HG02870 (cell line): ENCODE data around the gene PPP5C.
"Not testable (repeated sequence)": the region's sequence is repeated elsewhere in the genome, so short reads cannot be mapped to it uniquely, and the experiment has no call there.

Experiments used
- ATAC-seq: cut with Tn5 transposase; IDR thresholded peaks from one replicate; pipeline ENCODE4 v1.9.1; 2021; ENCODE audit warnings: mild to moderate bottlenecking, moderate library complexity; ENCODE audit not compliant: unreplicated experiment

Gene PPP5C

DNA sequence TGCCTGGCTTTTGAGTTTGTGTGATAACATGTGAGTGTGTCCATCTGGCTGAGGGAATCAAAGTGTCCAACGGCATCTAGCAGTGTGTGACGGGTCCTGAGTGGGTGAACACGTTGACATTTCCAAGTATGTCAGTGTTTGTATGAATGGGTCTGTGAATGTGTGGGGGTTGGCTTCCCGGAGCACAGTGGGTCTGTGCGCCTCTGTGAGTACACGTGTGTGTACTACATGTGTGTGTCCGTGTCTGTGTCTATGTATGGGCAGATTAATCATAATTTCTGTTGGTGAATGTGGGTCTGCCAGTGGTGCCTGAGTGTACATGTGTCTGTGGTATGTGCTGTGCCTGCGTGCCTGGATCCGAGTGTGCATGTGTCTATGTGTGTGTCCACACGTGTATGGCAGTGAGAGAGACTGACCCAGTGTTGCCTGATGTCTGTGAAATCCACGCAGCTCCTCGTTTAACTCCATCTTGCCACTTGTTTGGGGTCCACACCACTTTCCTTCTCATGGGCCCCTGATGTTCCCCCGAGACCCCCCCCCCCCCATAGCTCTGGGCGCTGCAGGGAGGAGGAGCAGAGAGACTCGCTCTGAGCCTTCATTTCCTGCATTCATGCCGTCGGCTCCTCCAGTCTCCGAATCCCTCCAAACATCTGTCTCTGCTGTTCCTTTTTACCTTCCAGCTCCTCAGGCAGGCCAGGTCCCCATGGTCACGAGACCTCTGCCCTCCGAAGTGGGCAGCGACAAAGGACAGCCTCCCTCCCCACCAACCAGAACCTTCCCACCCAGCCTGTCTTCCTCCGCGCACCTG, 61.2 kb downstream of the PPP5C start:
- no peak for ATAC-seq

DNA sequence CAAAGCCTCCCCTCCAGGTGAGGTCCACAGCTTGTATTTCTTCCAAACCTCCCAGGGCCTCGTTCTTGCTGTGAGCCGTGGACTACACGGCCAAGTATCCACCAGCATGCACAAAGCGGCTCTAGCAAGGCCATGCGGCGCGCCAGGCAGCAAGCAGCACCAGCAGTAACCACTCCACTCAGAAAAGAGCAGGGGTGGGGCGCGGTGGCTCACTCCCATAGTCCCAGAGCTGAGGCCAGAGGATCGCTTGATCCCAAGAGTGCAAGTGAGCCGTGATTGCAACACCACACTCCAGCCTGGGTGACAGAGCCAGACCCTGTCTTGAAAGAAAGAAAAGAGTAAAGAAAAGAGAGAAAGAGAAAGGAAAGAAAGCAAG, 61.8 kb downstream of the PPP5C start:
- no peak for ATAC-seq

DNA sequence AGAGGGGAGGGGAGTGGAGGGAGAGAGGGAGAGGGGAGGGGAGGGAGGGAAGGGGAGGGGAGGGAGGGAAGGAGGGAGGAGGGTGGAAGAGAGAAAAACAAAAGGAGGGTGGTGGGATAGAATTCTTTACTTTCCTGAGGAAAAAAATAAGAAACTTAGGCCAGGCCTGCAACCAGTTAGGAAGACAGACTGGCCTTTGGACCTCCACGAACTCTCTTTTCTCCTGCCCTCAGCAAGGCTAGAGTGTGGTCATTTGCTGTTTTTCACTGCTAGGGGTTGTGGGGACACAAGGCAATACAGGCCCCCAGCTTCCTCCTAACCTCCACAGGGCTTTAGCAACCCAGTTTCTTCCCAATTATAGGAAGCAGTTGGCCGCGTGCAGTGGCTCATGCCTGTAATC, 62.3 kb downstream of the PPP5C start:
- ATAC-seq = no peak

DNA sequence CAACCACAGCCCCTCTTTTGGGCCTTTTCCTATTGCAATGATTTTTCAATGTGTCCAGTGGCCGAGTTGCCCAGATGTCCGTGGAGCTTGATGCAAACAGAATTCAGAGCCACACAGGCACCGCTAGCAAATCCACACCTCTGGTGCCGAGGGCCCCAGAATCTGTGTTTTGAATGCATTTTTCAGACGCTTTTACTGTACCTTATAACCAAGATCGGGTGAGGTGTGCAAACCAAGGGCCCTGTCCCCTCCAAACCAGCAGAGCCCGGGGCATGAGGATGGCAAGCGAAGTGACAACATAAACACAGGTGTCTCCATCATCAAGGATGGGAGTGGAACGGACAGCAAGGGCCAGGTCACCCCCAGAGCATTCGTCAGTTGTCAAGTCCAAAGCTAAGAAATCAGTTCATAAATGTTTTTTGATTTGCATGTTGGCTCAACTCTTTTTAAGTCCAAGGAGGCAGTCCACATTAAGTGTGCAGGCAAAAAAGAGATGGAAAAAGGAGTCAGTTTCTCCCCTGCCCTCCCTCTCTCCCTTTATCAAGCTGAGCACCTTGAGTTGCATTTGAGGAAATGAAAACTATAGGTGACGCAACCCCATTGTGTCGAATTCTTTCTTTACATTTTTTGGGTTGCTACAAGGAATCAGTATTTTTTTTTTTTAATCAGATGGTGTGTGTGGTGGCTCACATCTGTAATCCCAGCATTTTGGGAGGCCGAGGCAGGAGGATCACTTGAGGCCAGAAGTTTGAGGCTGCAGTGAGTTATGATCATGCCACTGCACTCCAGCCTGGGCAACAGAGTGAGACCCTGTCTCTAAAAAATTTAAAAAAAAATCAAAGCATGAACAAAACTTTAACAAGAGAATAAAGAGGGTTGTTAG, 63.6 kb downstream of the PPP5C start:
- no peak for ATAC-seq

DNA sequence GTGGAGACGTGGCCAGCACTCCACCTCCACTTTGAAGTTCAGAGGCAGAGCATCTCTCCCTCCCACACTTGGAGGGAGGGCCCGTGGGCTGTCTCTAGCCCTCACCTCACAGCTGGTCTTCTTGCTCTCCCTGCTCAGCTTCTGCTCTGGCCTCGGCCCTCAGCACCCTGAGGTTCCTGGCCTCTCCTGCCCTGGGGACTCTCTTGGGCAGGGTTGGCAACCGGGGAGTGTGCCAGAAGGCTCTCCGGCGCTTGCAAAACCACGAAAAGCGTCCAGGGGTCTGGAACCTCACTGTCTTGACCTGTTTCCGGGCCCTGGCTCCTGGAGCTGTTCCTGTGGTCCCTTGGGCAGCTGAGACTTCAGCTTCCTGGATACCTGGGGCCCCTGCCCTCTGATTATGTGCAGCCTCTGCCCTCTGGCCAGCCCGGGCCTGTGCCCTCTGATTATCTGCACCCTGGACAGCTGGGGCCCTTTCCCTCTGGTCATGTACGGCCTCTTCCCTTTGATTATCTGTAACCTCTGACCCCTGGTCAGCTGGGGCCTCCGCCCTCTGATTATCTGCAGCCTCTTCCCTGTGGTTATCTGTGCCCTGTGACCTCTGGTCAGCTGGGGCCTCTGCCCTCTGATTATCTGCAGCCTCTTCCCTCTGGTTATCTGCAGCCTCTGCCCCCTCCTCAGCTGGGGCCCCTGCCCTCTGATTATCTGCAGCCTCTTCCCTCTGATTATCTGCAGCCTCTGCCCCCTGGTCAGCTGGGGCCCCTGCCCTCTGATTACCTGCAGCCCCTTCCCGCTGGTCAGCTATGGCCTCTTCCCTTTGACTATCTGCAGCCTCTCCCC, 64.4 kb downstream of the PPP5C start:
- ATAC-seq = no peak

DNA sequence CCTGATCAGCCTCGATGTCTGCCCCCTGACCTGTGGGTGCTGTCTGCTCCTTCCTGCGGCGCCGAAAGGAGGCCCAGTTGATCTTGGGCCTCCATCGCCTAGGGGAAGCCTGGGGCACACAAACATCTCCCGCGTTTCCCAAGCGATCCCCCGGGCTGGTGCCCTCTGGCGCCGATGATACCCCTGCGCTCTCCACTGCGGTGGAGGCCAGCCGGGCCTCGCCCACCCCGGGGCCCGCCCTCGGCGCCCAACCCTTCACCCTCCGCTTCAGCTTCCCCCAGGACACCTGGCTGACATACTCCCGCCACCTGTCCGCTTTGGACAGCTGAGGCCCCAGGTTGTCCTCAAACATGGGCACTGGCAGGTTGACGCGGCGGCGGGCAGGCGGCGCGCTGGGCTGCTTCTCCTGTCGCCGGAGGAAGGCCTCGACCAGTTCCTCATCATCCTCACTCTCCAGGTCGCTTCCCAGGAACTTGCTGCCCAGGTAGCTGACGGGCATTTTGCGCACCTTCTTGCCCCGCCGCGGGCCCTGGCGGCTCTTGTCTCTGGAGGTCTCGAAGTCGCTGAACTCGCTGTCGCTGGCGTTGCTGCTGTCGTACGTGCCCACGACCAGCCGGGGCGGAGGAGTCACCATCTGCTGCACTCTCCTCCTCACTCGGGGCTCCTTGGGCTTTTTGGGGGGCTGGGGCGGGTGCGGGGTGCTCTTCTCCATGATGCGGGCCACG, 65.2 kb downstream of the PPP5C start:
- no peak for ATAC-seq

DNA sequence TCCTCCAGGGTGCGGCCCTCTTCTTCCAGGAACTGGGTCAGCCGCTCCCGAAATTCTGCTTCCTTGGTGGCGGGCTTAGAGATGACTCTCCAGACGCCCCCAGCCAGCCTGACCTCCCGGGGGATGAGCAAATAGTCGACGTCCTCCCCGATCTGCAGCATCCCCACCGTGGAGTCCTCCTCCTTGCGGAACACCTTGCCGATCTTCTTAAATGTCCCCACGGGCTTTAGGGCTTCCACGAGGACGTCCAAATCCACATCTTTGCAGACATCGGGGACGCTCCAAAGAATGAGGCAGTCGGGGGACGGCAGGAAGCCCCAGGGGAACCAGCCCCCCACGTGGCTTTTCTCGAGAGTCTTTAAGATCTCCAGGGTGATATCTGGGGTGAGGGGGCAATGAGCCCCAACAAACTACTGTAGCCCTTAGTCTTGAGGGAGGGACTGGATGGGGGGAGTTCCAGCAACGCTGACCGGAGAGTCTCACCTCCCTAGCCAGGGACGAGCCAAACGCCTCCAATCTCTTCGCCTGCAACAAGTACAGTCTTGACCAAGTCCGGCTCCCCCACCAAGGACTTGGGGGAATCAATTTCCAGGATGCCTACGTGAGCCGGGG, 65.9 kb downstream of the PPP5C start:
- ATAC-seq = no peak

DNA sequence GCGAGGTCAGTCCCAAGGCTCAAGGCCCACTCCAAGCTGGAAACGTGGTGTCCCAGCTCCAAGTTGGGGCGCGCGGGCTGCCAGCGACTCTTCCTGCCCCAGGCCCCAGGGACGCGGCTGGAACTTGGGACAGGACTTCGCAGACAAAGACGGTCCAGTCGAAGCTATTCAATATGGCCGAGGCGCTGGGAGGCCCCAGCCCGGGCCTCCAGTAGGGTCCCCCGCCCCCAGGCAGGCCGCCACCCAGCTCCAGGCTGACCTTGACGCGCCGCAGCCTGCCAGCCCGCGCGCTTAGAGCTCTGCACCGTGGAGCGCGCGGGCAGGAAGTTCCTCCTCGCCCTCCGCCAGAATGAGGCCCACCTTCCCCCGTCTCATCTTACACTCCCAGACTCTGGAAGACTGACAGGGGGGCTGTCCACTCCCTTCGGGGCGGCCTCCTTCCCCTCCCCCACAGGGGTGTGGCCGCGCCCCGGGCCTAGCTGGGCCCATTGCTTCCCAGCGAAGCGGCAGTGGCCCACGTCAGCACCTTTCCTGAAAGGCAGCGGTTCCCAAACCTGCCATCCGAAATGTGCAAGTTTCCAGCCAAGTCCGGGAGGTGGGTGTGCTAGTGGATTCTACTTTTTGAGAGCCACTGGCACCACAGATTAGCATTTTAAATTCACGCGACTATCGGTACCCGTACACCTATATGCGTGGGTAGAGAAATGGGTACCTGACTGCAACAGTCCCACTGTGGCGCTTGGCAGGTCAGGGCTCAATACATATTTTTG, 66.6 kb downstream of the PPP5C start, which contains the start of gene CCDC8:
CCDC8 (minus strand) TSS at position 303 of the 770 bp plus-strand sequence. CDS start 754 bp downstream, outside the sequence.
- no peak for ATAC-seq

DNA sequence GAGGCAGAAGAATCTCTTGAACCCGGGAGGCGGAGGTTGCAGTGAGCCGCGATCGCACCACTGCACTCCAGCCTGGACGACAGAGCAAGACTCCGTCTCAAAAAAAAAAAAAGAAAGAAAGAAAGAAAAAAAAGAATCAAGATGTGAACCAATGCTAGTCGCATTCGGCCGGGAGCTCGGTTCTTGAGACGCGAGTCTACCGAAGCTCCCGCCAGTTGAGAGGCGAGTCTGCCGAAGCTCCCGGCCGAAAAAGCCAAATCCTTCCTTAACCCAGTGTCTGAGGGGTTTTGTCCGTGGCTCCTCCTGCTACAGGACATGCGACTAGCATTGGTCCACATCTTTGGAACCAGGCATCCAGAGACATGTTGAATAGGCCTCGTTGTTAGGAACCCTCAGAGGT, 68.0 kb downstream of the PPP5C start:
- ATAC-seq = not testable (repeated sequence)

DNA sequence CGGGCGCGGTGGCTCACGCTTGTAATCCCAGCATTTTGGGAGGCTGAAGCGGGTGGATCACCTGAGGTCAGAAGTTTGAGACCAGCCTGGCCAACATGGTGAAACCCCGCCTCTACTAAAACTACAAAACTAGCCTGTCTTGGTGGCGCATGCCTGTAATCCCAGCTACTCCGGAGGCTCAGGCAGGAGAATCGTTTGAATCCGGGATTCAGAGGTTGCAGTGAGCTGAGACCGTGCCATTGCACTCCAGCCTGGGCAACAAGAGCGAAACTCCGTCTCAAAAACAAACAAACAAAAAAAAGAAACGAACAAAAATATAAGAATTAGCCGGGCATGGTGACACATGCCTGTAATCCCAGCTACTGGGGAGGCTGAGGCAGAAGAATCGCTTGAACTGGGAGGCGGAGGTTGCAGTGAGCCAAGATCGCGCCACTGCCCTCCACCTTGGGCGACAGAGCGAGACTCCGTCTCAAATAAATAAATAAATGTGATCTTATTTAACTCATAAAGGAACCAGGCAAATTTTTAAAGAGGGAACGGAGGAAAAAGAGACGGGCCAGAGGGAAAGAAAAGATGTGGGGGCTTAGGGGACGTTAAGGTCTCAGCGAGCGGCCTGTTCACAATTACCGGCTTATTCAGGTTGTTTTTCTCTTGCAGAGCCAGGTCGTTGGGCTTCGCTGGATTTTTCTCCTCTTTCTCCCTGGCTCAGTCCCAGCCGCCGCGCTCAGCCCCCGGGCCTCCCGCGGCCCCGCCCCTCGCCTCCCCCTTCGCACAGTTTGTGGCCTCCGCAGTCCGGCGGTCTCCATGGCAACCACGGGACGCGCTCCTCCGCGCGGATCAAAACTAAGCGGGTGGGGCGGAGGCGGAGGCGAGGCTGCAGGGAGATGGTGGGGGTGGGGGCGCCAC, 69.2 kb downstream of the PPP5C start:
- ATAC-seq = not testable (repeated sequence)

DNA sequence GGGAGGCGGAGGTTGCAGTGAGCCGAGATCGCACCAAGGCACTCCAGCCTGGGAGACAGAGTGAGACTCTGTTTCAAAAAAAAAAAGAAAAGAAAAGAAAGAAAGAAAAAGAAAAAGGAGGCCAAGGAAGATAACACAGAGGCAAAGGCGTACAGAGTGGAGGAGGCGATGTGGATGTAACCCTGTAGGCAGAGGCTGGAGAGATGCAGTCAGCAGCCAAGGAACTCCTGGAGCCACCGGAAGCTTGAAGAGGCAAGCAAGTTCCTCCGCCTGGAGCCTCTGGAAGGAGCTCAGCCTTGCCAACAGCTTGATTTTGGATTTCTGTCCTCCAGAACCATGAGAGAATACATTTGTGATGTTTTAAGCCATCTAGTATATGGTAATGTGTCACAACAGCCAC, 73.2 kb downstream of the PPP5C start:
- ATAC-seq = no peak

DNA sequence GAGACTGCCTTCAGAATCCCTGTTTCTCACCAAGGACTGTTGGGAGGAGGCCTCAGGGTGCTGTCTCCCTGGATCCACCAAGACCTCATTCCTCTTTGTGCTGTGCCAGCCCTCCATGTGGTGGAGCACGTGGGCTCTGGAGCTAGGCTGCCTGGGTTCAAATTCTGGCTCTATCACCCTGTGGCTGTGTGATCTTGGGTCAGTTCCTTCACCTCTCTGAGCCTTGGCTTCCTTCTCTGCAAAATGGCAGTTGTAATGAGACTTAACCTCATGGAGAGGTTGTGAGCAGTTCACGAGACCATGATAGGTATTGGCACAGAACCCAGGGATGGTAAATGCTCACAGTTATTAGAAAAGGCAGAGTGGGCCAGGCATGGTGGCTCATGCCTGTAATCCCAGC, 75.5 kb downstream of the PPP5C start:
- ATAC-seq = no peak

DNA sequence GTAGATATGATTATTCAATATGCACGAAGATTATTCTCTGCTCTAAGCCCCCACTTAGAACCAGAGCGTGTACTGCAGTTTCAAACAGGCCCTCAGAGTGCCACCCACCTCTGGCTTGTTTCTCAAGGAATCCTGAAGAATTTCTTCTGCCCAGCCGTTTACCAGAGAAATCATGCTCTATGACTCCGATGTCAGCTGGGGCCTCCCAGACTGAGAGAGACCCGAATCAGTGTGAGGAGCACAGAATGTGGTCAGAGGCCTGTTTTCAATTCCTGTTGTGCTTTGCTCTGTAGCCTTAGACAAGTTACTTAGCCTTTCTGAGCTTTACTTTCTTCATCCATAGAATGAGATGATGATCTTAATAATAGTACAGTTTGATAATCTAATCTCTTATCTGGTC, 76.3 kb downstream of the PPP5C start:
- ATAC-seq = no peak

DNA sequence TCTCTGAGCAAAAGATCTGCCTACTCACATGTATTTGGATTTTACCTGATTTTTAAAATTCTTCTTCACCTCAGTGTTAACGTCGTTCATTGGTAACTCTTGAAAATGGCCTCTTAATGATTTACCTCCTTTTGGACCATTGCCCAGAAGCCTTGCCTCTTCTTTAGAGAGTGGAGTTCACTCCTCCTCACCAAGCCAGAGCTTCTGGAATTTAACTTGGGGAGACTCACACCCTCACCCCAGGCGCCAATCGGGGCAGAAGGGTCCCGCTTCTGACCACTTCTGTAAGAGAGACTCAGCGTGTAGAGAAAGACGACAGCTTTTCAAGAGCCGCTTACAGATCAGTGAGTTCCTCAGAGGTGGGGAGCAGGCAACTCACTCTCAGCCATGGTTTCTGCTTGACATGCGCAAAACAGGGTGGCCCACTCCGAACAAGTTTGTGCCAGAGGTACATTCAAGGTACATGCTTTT, 79.2 kb downstream of the PPP5C start:
- ATAC-seq = no peak

DNA sequence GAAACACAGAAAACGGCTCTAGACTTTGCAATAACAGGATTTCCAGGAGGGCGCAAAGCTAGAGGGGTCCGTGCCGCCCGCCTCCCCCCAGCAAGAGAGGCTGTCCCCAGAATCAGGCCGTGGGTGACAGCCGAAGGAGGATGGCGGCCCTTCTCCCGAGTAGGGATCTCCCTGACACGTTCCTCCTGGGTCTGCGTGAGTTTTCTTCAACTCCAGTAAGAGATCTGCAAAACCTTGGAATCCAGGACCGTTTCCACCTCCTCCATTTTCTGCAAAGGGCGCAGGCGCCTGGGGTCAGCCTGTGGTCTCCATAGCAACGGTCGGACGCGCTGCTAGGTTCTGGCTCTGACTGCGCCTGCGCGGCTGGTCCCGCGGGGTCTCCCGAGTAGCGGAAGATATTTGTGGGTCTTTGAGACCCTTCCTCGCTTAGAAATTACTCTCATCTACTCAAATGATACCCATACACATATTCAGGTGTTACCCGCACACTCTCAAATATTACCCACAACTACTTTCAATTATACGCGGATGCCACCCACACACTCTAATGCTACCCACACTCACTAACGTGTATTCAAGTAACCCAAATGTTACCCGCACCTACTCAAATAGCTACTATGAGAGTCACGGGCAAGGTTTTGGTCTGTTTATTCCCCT, 79.7 kb downstream of the PPP5C start:
- ATAC-seq = no peak

DNA sequence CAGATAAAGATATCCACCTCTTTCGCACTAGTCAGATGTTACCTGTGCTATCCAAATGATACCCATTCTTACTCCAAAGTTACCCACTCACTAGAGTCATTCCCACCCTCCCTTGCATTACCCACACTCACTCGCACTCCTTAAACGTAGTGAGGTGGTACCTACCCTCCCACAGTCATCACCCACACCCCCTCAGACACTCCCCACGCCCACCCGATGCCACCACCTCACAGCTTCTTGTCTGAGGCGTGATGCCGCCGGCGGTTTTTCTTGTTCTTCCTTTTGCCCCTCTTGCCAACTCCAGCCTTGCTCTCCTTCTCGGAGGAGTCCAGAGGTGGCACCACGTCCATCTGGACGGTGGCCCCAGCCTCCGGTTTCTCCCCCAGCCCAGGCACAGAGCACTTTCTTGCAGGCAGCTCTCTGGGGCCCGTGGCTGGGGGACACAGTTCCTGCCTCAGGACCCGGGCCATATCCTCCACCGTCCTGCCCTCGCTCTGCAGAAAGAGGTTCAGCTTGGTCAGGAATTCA, 80.7 kb downstream of the PPP5C start:
- ATAC-seq = no peak
